K562 (cell line): ENCODE data around the gene TMEM117. TPM values are rescaled to one million over a fixed set of nuclear protein-coding genes. Genes with fewer than 3 reads are reported as not detected.

Source experiments
- CEBPG ChIP-seq, 3 experiments: fragments of 200-800 bp in 1 of 3; sonication (Bioruptor generic) in 1 of 3; sonication (generic) in 1 of 3; formaldehyde crosslinking in 1 of 3; IDR thresholded peaks in 2 of 3; conservative IDR thresholded peaks in 1 of 3; 2 replicates each; pipeline versions ENCODE4 v1.6.1 to v1.8.0; 2016 to 2022; ENCODE audit warnings: missing compliant biosample characterization in 2 of 3, missing genetic modification characterization in 2 of 3, mild to moderate bottlenecking in 1 of 3, missing genetic modification reagents in 1 of 3
- CLOCK ChIP-seq: fragments of 250-450 bp; sonication (Bioruptor Pico); IDR thresholded peaks from 2 replicates; pipeline ENCODE4 v1.4.0; 2020; ENCODE audit warnings: mild to moderate bottlenecking, moderate library complexity, borderline replicate concordance
- E2F4 ChIP-seq: sonication (generic); formaldehyde crosslinking; IDR thresholded peaks from 2 replicates; pipeline ENCODE4 v1.8.0; 2022; ENCODE audit warnings: mild to moderate bottlenecking, low read depth, missing genetic modification reagents
- KAT8 ChIP-seq: fragments of 450-650 bp; IDR thresholded peaks from 2 replicates; pipeline ENCODE4 v1.6.1; 2016; ENCODE audit warnings: low read depth, mild to moderate bottlenecking
- MCM5 ChIP-seq: fragments of 450-650 bp; IDR thresholded peaks from 2 replicates; pipeline ENCODE4 v1.6.1; 2016; ENCODE audit warnings: low read depth
- NBN ChIP-seq: fragments of 450-650 bp; IDR thresholded peaks from 2 replicates; pipeline ENCODE4 v1.6.1; 2016; ENCODE audit warnings: low read depth, mild to moderate bottlenecking
- SIN3A ChIP-seq, 2 experiments: fragments of 150-350 bp in 1 of 2; IDR thresholded peaks; 2 replicates each; pipeline ENCODE4 v1.6.1; 2011 to 2016; ENCODE audit warnings: borderline replicate concordance in 2 of 2, low read depth in 2 of 2, low read length in 2 of 2, mild to moderate bottlenecking in 2 of 2, moderate library complexity in 2 of 2; ENCODE audit not compliant: control insufficient read depth in 1 of 2
- ZNF23 ChIP-seq: fragments of 250-450 bp; sonication (Bioruptor Pico); IDR thresholded peaks from 2 replicates; pipeline ENCODE4 v1.4.0; 2020; ENCODE audit warnings: mild to moderate bottlenecking
- polyA plus RNA-seq, 8 experiments: library from polyadenylated mRNA; depleted of rRNA in 4 of 8; stranded (reverse) in 5 of 8; unstranded in 3 of 8; fragments of >200 nt; fragmentation: Nextera tagmentation in 2 of 8; fragmentation: Illumina TruSeq in 1 of 8; extraction: Ambion mirVana in 2 of 8; extraction: Trizol in 1 of 8; gene quantifications; 2 replicates each; pipeline versions ENCODE4 v1.2.1 to v1.2.3, GENCODE V29; 2011 to 2014; ENCODE audit warnings: inconsistent platforms in 1 of 8, missing spikeins in 1 of 8
- total RNA-seq, 7 experiments: library from RNA; depleted of rRNA in 6 of 7; stranded (reverse); fragments of >200 nt in 6 of 7; fragmentation: Illumina TruSeq in 2 of 7; extraction: Trizol in 2 of 7; gene quantifications; 2 replicates each; pipeline versions ENCODE4 v1.2.1 to v1.2.3, GENCODE V29; 2011 to 2021; ENCODE audit warnings: low replicate concordance in 1 of 7

TMEM117 gene
- total and polyA plus RNA-seq, 9 of the 15 experiments (the other 6 are each of a cell fraction or from before 2014, with no cell fraction given) = 0.31 to 2.8 (median 1.0) TPM

- no peak for TF ChIP-seq MCM5
- TF ChIP-seq CEBPG (CRISPR knock-in tag; IDR thresholded peaks at IDR 0.05) = no peak
- no peak for TF ChIP-seq CEBPG (tag; conservative IDR thresholded peaks at IDR 0.05 in 1 of 2, IDR thresholded peaks at IDR 0.05 in 1 of 2)
- no peak for TF ChIP-seq NBN
- no peak for TF ChIP-seq ZNF23
- no peak for TF ChIP-seq CLOCK (CRISPR knock-in tag)
- TF ChIP-seq E2F4 = no peak
- no peak for TF ChIP-seq SIN3A (IDR thresholded peaks at IDR 0.05; ENCODE audit: borderline replicate concordance in 2 of 2, control insufficient read depth in 1 of 2, low read depth in 2 of 2, low read length in 2 of 2)
- no peak for TF ChIP-seq KAT8
- TF ChIP-seq, all 486 proteins: peak for 0
These were observed 404.3 kb downstream of the TMEM117 start (continued) for GRCh38 chr12:44240186-44240585.
